ENCODE data around the gene GSK3B. TPM values are rescaled to one million over a fixed set of nuclear protein-coding genes. Genes with fewer than 3 reads are reported as not detected.

The GSK3B gene
- total and polyA plus RNA-seq, 2 donors (not counting 1 experiment from before 2014, with no cell fraction given): 12.3 to 33.3 TPM

- Histone ChIP-seq H3K36me3 (replicated peaks in 1 of 2; ENCODE audit: control extremely low read depth in 1 of 2, control insufficient read depth in 1 of 2, extremely low read depth in 1 of 2, insufficient read depth in 2 of 2, low read length in 1 of 2) (peaks cover 2 to 10% of the 10 kb centered on the region in 2 experiments), H3K79me2 (ENCODE audit: control insufficient read depth, insufficient read depth, low read length) (no peaks in the 10 kb centered on the region), H2AFZ (ENCODE audit: insufficient read depth, low read depth, low read length, poor library complexity, severe bottlenecking) (no peak overlapping the region), H3K27me3 (replicated peaks in 1 of 4; ENCODE audit: control extremely low read depth in 1 of 4, control insufficient read depth in 3 of 4, insufficient read depth in 4 of 4, low read length in 3 of 4) (no peaks in the 10 kb centered on the region), H3K9me3 (ENCODE audit: control extremely low read depth in 1 of 3, control insufficient read depth in 2 of 3, insufficient read depth in 1 of 3, low read length in 2 of 3) (no peaks in the 10 kb centered on the region), H3K9ac (ENCODE audit: low read length) (no peak overlapping the region), H3K27ac (ENCODE audit: low read length in 2 of 2) (no peak overlapping the region), H3K4me1 (ENCODE audit: control insufficient read depth in 2 of 2, insufficient read depth in 2 of 2, low read length in 2 of 2) (no peaks in the 10 kb centered on the region), H4K20me1 (ENCODE audit: control insufficient read depth, insufficient read depth, low read length, poor library complexity, severe bottlenecking) (peaks cover 4% of the 10 kb centered on the region), H3K4me2 (replicated peaks; ENCODE audit: low read depth, low read length, poor library complexity, severe bottlenecking) (no peak overlapping the region), H3K4me3 (ENCODE audit: control extremely low read depth in 1 of 5, extremely low read depth in 1 of 5, insufficient read depth in 1 of 5, low read depth in 2 of 5, low read length in 4 of 5) (no peak overlapping the region)
- CTCF ChIA-PET: no interaction called here
- no peak overlapping the region for H3K4me3 Mint-ChIP-seq
- intact Hi-C loops (cut with micrococcal nuclease): no loop called here
- DNase-seq: no peak
- ATAC-seq (ENCODE audit: low read depth): no peak
- POLR2A ChIA-PET: no interaction called here
- no peaks in the 10 kb centered on the region for H3K27me3 Mint-ChIP-seq
- no peak overlapping the region for H3K27ac Mint-ChIP-seq
- TF ChIP-seq EZH2 (IDR thresholded peaks at IDR 0.05; ENCODE audit: borderline replicate concordance, insufficient read depth, low read depth, low read length, poor library complexity, severe bottlenecking) (no peak), CTCF (IDR thresholded peaks at IDR 0.05) (no peak)
- H3K9me3 Mint-ChIP-seq (ENCODE audit: insufficient read depth): no peaks in the 10 kb centered on the region
- no peaks in the 10 kb centered on the region for H3K4me1 Mint-ChIP-seq
These were observed 195.1 kb downstream of the GSK3B start for GRCh38 chr3:119899192-119899511.

- H3K4me1 Mint-ChIP-seq: no peaks in the 10 kb centered on the region
These were observed 195.6 kb downstream of the GSK3B start for GRCh38 chr3:119898478-119899191.

More at GRCh38 chr3:119898478-119899191, 195.6 kb downstream of the GSK3B start:
- CTCF ChIA-PET: interaction anchor here (0.6 kb wide), 1 partner anchor 653 kb away, joined by 3 read pairs; no protein-coding TSS in a partner anchor
- no peak overlapping the region for H3K4me2 ChIP-seq (replicated peaks; ENCODE audit: low read depth, low read length, poor library complexity, severe bottlenecking)
- no peak for DNase-seq
- peaks cover 2 to 8% of the 10 kb centered on the region in 2 experiments for H3K36me3 ChIP-seq (replicated peaks in 1 of 2; ENCODE audit: control extremely low read depth in 1 of 2, control insufficient read depth in 1 of 2, extremely low read depth in 1 of 2, insufficient read depth in 2 of 2, low read length in 1 of 2)
- H3K27ac ChIP-seq (ENCODE audit: low read length in 2 of 2): no peak overlapping the region
- no peak for TF ChIP-seq CTCF (IDR thresholded peaks at IDR 0.05)
- TF ChIP-seq EZH2 (IDR thresholded peaks at IDR 0.05; ENCODE audit: borderline replicate concordance, insufficient read depth, low read depth, low read length, poor library complexity, severe bottlenecking): no peak
- intact Hi-C loops (cut with micrococcal nuclease): no loop called here
- peaks cover 4% of the 10 kb centered on the region for H4K20me1 ChIP-seq (ENCODE audit: control insufficient read depth, insufficient read depth, low read length, poor library complexity, severe bottlenecking)
- no peaks in the 10 kb centered on the region for H3K9me3 Mint-ChIP-seq (ENCODE audit: insufficient read depth)
- no peak overlapping the region for H3K4me3 ChIP-seq (ENCODE audit: control extremely low read depth in 1 of 5, extremely low read depth in 1 of 5, insufficient read depth in 1 of 5, low read depth in 2 of 5, low read length in 4 of 5)
- no peaks in the 10 kb centered on the region for H3K27me3 Mint-ChIP-seq
- 100% methylated on average over 2 of the region's 6 CpGs for WGBS (ENCODE audit: insufficient coverage)
- no peak for ATAC-seq (ENCODE audit: low read depth)
- no peaks in the 10 kb centered on the region for H3K9me3 ChIP-seq (ENCODE audit: control extremely low read depth in 1 of 3, control insufficient read depth in 2 of 3, insufficient read depth in 1 of 3, low read length in 2 of 3)
- H3K27me3 ChIP-seq (replicated peaks in 1 of 4; ENCODE audit: control extremely low read depth in 1 of 4, control insufficient read depth in 3 of 4, insufficient read depth in 4 of 4, low read length in 3 of 4): no peaks in the 10 kb centered on the region
- POLR2A ChIA-PET: no interaction called here
- no peaks in the 10 kb centered on the region for H3K4me1 ChIP-seq (ENCODE audit: control insufficient read depth in 2 of 2, insufficient read depth in 2 of 2, low read length in 2 of 2)
- H3K4me3 Mint-ChIP-seq: no peak overlapping the region
- no peak overlapping the region for H3K9ac ChIP-seq (ENCODE audit: low read length)
- no peak overlapping the region for H2AFZ ChIP-seq (ENCODE audit: insufficient read depth, low read depth, low read length, poor library complexity, severe bottlenecking)
- H3K79me2 ChIP-seq (ENCODE audit: control insufficient read depth, insufficient read depth, low read length): no peaks in the 10 kb centered on the region
- H3K27ac Mint-ChIP-seq: no peak overlapping the region

All from B cell (primary cell).